Measurements from ENCODE around the gene KCNH8. TPM values are rescaled to one million over a fixed set of nuclear protein-coding genes. Genes with fewer than 3 reads are reported as not detected.

The KCNH8 gene
- total RNA-seq, 2 experiments from 2014 or later, result not detected

DNA sequence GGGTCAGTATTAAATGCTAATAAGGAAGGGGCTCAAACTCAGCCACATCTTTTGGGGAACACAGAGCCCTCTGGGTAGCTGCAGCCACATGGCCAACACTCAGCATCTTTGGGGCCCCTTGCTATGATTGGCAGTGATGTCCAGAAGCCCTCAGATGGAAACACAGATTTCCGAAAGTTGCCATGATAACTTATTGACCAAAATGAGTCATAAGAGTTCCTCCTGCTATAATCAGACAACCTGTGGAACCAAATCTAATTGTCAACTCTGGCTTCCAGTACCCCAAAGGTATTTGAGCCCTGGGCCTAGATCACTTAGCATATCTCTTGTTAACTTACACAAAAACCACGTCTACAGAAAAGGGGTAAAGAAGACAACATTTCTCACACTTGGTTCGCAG lies 392.2 kb downstream of the KCNH8 start:
- Histone ChIP-seq H3K27me3 (ENCODE audit: control insufficient read depth in 1 of 2, insufficient read depth in 2 of 2, low read length in 2 of 2) (no peaks in the 10 kb centered on the region), H3K27ac (ENCODE audit: low read depth in 1 of 2, low read length in 2 of 2) (no peak overlapping the region), H3K36me3 (ENCODE audit: insufficient read depth, low read length) (no peaks in the 10 kb centered on the region), H3K4me1 (ENCODE audit: insufficient read depth, low read length) (no peaks in the 10 kb centered on the region), H3K4me3 (ENCODE audit: low read length) (no peak overlapping the region), H3K9me3 (ENCODE audit: control insufficient read depth in 1 of 2, insufficient read depth in 1 of 2, low read length in 2 of 2) (no peaks in the 10 kb centered on the region)
- TF ChIP-seq, protein P1, sequence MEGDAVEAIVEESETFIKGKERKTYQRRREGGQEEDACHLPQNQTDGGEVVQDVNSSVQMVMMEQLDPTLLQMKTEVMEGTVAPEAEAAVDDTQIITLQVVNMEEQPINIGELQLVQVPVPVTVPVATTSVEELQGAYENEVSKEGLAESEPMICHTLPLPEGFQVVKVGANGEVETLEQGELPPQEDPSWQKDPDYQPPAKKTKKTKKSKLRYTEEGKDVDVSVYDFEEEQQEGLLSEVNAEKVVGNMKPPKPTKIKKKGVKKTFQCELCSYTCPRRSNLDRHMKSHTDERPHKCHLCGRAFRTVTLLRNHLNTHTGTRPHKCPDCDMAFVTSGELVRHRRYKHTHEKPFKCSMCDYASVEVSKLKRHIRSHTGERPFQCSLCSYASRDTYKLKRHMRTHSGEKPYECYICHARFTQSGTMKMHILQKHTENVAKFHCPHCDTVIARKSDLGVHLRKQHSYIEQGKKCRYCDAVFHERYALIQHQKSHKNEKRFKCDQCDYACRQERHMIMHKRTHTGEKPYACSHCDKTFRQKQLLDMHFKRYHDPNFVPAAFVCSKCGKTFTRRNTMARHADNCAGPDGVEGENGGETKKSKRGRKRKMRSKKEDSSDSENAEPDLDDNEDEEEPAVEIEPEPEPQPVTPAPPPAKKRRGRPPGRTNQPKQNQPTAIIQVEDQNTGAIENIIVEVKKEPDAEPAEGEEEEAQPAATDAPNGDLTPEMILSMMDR (IDR thresholded peaks at IDR 0.05), result no peak
- H3K4me3 Mint-ChIP-seq, result no peak overlapping the region
- ChIA-PET CTCF (no interaction called here), POLR2A (no interaction called here)
- DNase-seq, result no peak
- no peaks in the 10 kb centered on the region for H3K4me1 Mint-ChIP-seq (ENCODE audit: low read depth)
- H3K27me3 Mint-ChIP-seq, result no peaks in the 10 kb centered on the region
- no peaks in the 10 kb centered on the region for H3K36me3 Mint-ChIP-seq (ENCODE audit: low read depth)
- intact Hi-C loops (cut with DNase I, micrococcal nuclease), result loop anchor here in 1 of 2 experiments (5.0 kb wide), 1 partner anchor 473 kb away; no protein-coding TSS in a partner anchor
- H3K27ac Mint-ChIP-seq, result no peak overlapping the region
- peaks cover 2% of the 10 kb centered on the region for H3K9me3 Mint-ChIP-seq
- no peak for ATAC-seq (ENCODE audit: poor library complexity)

DNA sequence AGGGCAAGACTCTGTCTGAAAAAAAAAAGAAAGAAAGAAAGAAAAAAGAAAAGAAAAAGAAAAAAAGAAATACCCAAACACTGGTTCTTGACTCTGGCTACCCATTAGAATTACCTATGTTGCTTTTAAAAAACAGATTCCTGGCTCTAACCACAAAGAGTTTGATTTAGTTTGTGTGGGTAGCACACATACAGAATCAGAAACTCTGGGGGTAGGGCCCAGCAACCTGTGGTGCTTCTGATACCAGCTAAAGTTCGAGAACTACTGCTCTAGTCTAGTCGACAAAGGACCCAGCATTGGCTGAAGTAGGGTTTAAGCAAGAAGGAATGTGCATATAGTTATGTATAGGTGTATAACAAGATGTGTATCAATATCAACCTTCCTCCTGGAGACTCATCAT lies 393.0 kb downstream of the KCNH8 start:
- intact Hi-C loops (cut with DNase I, micrococcal nuclease), result loop anchor here in 1 of 2 experiments (5.0 kb wide), 1 partner anchor 474 kb away; no protein-coding TSS in a partner anchor
- H3K4me3 ChIP-seq (ENCODE audit: low read length), result no peak overlapping the region
- ATAC-seq (ENCODE audit: poor library complexity), result no peak
- H3K4me3 Mint-ChIP-seq, result no peak overlapping the region
- no peaks in the 10 kb centered on the region for H3K4me1 ChIP-seq (ENCODE audit: insufficient read depth, low read length)
- no peak overlapping the region for H3K27ac Mint-ChIP-seq
- TF ChIP-seq, protein P1 (IDR thresholded peaks at IDR 0.05), result no peak
- peaks cover 1% of the 10 kb centered on the region for H3K9me3 Mint-ChIP-seq
- H3K27ac ChIP-seq (ENCODE audit: low read depth in 1 of 2, low read length in 2 of 2), result no peak overlapping the region
- H3K36me3 Mint-ChIP-seq (ENCODE audit: low read depth), result no peaks in the 10 kb centered on the region
- H3K27me3 ChIP-seq (ENCODE audit: control insufficient read depth in 1 of 2, insufficient read depth in 2 of 2, low read length in 2 of 2), result no peaks in the 10 kb centered on the region
- no peaks in the 10 kb centered on the region for H3K27me3 Mint-ChIP-seq
- ChIA-PET POLR2A (interaction anchor here (0.6 kb wide), 1 partner anchor 762 kb away, joined by 3 read pairs; no protein-coding TSS in a partner anchor), CTCF (no interaction called here)
- H3K4me1 Mint-ChIP-seq (ENCODE audit: low read depth), result no peaks in the 10 kb centered on the region
- no peaks in the 10 kb centered on the region for H3K9me3 ChIP-seq (ENCODE audit: control insufficient read depth in 1 of 2, insufficient read depth in 1 of 2, low read length in 2 of 2)
- no peaks in the 10 kb centered on the region for H3K36me3 ChIP-seq (ENCODE audit: insufficient read depth, low read length)
- DNase-seq, result no peak

DNA sequence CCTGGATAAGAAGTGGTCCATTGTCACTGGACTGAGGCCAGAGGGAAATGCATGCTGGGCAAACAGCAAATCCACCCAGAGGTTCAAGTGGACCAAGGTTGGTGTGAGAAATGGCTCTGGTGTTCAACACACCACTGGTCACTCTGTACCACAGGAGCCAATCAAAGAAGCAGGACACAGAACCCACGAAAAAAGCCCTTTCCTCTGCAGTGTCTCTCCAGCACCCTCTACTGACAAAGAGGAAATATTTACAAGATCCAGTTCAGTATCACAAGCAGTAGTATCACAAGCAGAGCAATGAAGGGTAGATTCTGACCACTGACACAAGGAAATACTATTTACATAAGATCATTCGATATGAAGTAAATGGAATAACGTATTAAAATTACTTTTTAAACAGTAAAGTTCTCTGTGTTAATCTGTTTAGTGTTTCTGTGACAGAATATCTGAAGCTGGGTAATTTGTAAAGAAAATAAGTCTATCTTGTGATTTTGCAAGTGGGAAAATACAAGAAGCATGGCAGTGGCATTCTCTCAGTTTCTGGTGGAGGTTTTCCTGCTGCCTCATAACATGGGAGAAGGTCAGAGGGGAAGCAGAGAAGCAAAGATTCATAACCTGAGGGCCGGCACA lies 395.0 kb downstream of the KCNH8 start:
- H3K27me3 Mint-ChIP-seq, result no peaks in the 10 kb centered on the region
- no peaks in the 10 kb centered on the region for H3K27me3 ChIP-seq (ENCODE audit: control insufficient read depth in 1 of 2, insufficient read depth in 2 of 2, low read length in 2 of 2)
- no peak for ATAC-seq (ENCODE audit: poor library complexity)
- no peaks in the 10 kb centered on the region for H3K36me3 Mint-ChIP-seq (ENCODE audit: low read depth)
- H3K4me1 Mint-ChIP-seq (ENCODE audit: low read depth), result no peaks in the 10 kb centered on the region
- TF ChIP-seq, protein P1 (IDR thresholded peaks at IDR 0.05), result no peak
- no peak overlapping the region for H3K27ac ChIP-seq (ENCODE audit: low read depth in 1 of 2, low read length in 2 of 2)
- ChIA-PET CTCF (no interaction called here), POLR2A (no interaction called here)
- no peak overlapping the region for H3K27ac Mint-ChIP-seq
- intact Hi-C loops (cut with DNase I, micrococcal nuclease), result loop anchor here in 1 of 2 experiments (5.0 kb wide), 1 partner anchor 476 kb away; no protein-coding TSS in a partner anchor
- no peaks in the 10 kb centered on the region for H3K36me3 ChIP-seq (ENCODE audit: insufficient read depth, low read length)
- H3K9me3 ChIP-seq (ENCODE audit: control insufficient read depth in 1 of 2, insufficient read depth in 1 of 2, low read length in 2 of 2), result no peaks in the 10 kb centered on the region
- no peak overlapping the region for H3K4me3 Mint-ChIP-seq
- no peak overlapping the region for H3K4me3 ChIP-seq (ENCODE audit: low read length)
- DNase-seq, result no peak
- no peaks in the 10 kb centered on the region for H3K9me3 Mint-ChIP-seq
- no peaks in the 10 kb centered on the region for H3K4me1 ChIP-seq (ENCODE audit: insufficient read depth, low read length)
